OCI-LY3 (cell line): ENCODE results near the gene SLC12A7.
"Not testable (repeated sequence)": the region's sequence is repeated elsewhere in the genome, so short reads cannot be mapped to it uniquely, and the experiment has no call there.

ENCODE experiments used
- H2AFZ ChIP-seq: fragments of 200-600, 300-600 bp; shearing (Covaris generic); 2 replicates; pipeline ENCODE4 v1.6.0; 2014; ENCODE audit warnings: antibody characterized with exemption, low read depth, low read length
- H3K27ac ChIP-seq: fragments of 200-600, 300-600 bp; sonication (generic); 2 replicates; pipeline ENCODE4 v1.5.1; 2014; ENCODE audit warnings: mild to moderate bottlenecking, low read length, moderate library complexity, mixed read lengths
- H3K27me3 ChIP-seq: fragments of 200-600, 300-600 bp; sonication (generic); 2 replicates; pipeline ENCODE4 v1.6.1; 2014; ENCODE audit warnings: low read depth, low read length, mixed read lengths
- H3K36me3 ChIP-seq: fragments of 200-600, 300-600 bp; sonication (generic); replicated peaks from 2 replicates; pipeline ENCODE3; 2014; ENCODE audit warnings: low read depth, low read length, mixed read lengths
- H3K4me1 ChIP-seq: fragments of 300-600, 200-600 bp; sonication (generic); 2 replicates; pipeline ENCODE4 v1.6.1; 2014; ENCODE audit warnings: low read length, mixed read lengths
- H3K4me2 ChIP-seq: fragments of 200-600, 300-600 bp; sonication (generic); 2 replicates; pipeline ENCODE4 v1.6.1; 2014; ENCODE audit warnings: low read length, mixed read lengths
- H3K4me3 ChIP-seq: fragments of 300-600, 200-600 bp; sonication (generic); 2 replicates; pipeline ENCODE4 v1.5.1; 2014; ENCODE audit warnings: antibody characterized with exemption, mild to moderate bottlenecking, low read length, moderate library complexity
- H3K79me2 ChIP-seq: fragments of 300-600, 200-600 bp; shearing (Covaris generic); 2 replicates; pipeline ENCODE4 v1.6.1; 2014; ENCODE audit warnings: mild to moderate bottlenecking, low read length, mixed read lengths
- H3K9ac ChIP-seq: fragments of 300-600, 200-600 bp; shearing (Covaris generic); 2 replicates; pipeline ENCODE4 v1.6.0; 2014; ENCODE audit warnings: mild to moderate bottlenecking, low read length, moderate library complexity
- H3K9me3 ChIP-seq: fragments of 200-600, 300-600 bp; shearing (Covaris generic); 2 replicates; pipeline ENCODE4 v1.6.1; 2014; ENCODE audit warnings: low read length, mixed read lengths; ENCODE audit not compliant: insufficient read depth
- H4K20me1 ChIP-seq: fragments of 200-600, 300-600 bp; sonication (generic); 2 replicates; pipeline ENCODE4 v1.6.1; 2016; ENCODE audit warnings: low read length, mixed read lengths; ENCODE audit not compliant: insufficient read depth
- EZH2phosphoT487 ChIP-seq: fragments of 200-600 bp; shearing (Covaris generic); IDR thresholded peaks from 2 replicates; pipeline ENCODE4 v1.6.1; 2018; ENCODE audit warnings: antibody characterized with exemption, mixed run types, low read depth
- TF ChIP-seq, protein P1 (sequence below): fragments of 200-600, 300-600 bp; sonication (generic); IDR thresholded peaks from 2 replicates; pipeline ENCODE4 v1.5.1; 2014; ENCODE audit warnings: antibody characterized with exemption, low read length, low read depth

The SLC12A7 gene

DNA sequence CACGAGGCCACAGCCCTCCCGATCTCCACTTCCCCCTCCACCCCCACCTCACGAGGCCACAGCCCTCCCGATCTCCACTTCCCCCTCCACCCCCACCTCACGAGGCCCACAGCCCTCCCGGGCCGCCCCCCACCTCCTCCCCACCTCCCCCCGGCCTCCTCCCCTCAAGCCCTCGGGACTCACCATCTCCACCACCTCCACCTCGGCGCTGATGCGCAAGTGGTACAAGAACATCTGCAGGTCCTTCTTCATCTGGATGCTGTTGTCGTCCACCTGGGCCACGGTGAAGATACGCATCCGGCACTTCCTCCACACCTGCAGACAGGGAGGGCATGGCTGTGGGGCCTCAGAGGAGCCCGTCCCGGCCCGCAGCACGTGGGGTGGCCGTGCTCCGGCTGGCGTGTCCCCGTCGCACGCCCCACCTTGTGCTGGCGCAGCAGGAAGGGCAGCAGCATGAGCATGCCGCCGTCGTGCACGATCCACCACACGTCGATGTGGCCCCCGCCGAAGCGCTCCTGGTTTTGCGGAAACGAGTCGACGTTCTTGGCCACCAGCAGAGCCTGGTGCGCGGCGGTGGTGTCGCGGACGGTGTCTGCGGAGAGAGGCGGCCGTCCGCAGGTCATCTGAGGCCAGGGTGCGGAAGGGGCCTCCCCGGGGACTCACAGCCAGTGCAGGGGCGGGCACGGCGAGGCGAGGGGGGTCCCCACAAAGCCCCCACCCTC lies 48.0 kb downstream of the SLC12A7 start:
- Histone ChIP-seq H3K36me3 (no peaks in the 10 kb centered on the region), H2AFZ (no peak overlapping the region), H3K4me3 (no peak overlapping the region), H3K27ac (no peak overlapping the region), H3K9me3 (no peaks in the 10 kb centered on the region), H3K4me2 (no peak overlapping the region), H3K79me2 (no peaks in the 10 kb centered on the region), H4K20me1 (no peaks in the 10 kb centered on the region), H3K4me1 (no peaks in the 10 kb centered on the region), H3K27me3 (no peaks in the 10 kb centered on the region), H3K9ac (no peak overlapping the region)
- no peak for TF ChIP-seq EZH2phosphoT487
- TF ChIP-seq, protein P1, sequence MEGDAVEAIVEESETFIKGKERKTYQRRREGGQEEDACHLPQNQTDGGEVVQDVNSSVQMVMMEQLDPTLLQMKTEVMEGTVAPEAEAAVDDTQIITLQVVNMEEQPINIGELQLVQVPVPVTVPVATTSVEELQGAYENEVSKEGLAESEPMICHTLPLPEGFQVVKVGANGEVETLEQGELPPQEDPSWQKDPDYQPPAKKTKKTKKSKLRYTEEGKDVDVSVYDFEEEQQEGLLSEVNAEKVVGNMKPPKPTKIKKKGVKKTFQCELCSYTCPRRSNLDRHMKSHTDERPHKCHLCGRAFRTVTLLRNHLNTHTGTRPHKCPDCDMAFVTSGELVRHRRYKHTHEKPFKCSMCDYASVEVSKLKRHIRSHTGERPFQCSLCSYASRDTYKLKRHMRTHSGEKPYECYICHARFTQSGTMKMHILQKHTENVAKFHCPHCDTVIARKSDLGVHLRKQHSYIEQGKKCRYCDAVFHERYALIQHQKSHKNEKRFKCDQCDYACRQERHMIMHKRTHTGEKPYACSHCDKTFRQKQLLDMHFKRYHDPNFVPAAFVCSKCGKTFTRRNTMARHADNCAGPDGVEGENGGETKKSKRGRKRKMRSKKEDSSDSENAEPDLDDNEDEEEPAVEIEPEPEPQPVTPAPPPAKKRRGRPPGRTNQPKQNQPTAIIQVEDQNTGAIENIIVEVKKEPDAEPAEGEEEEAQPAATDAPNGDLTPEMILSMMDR, result no peak

DNA sequence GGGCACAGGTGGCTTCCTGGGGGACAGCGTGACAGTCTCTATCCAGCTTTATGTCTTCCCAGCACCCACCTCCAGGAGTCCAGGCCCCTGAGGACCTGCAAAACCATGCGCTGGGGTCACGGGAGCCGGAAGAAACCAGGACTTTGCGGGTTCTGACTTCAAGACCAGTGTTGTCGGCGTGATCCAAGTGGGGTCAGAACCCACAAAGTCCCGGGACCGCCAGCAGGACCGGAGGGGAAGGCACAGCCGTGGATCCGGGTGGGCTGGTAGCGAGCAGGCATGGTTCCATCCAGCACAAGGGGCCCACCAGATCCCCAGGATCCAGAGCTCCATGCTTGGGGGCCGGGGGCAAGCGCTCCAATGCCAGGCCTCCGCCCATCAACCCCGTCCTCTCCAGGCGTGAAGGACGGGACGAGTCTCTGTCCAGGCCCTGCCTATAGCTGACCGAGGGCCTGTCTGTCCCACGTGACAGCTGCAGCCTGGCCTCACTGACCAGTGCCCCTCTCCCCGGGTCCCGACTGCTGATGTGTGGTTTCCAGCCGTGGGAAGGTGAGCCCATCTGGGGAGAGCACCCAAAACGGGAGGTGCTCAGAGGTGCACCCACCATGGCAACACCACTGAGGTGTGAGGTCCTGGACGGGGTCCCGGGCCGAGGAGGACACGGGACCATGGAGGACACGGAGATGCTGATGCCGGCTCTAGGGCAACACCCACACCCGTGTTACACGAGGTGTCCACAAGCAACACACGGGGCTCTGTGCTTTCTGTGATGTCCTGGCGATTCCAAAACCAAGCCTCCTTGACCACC lies 48.9 kb downstream of the SLC12A7 start:
- no peaks in the 10 kb centered on the region for H4K20me1 ChIP-seq
- H3K4me1 ChIP-seq, result no peaks in the 10 kb centered on the region
- H3K9ac ChIP-seq, result no peak overlapping the region
- no peak for TF ChIP-seq EZH2phosphoT487
- TF ChIP-seq, protein P1, result no peak
- H3K79me2 ChIP-seq, result no peaks in the 10 kb centered on the region
- no peaks in the 10 kb centered on the region for H3K9me3 ChIP-seq
- no peaks in the 10 kb centered on the region for H3K27me3 ChIP-seq
- no peak overlapping the region for H3K4me3 ChIP-seq
- H3K4me2 ChIP-seq, result no peak overlapping the region
- H2AFZ ChIP-seq, result no peak overlapping the region
- no peaks in the 10 kb centered on the region for H3K36me3 ChIP-seq
- H3K27ac ChIP-seq, result no peak overlapping the region

DNA sequence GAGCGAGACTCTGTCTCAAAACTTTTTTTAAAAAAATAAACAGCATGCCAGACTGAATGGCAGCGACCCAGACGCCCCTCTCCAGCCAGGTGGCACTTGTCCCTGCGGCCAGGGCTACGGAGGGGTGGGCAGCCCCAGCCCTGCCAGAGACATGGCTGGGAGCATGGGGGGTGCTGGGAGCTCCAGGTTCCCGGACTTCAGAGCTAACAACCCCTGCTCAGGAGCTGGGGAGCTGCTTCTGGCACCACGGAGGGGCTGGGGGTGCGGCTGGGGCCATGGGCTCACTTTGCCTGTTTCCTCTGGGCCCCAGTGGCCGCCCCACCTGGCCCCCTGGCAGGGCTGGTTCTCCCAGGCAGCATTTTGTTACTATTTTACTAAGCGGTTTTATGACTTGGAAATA lies 49.9 kb downstream of the SLC12A7 start:
- H3K79me2 ChIP-seq, result no peaks in the 10 kb centered on the region
- no peaks in the 10 kb centered on the region for H3K4me1 ChIP-seq
- H3K27me3 ChIP-seq, result no peaks in the 10 kb centered on the region
- no peak overlapping the region for H3K4me3 ChIP-seq
- H3K9ac ChIP-seq, result no peak overlapping the region
- no peak overlapping the region for H3K4me2 ChIP-seq
- no peak overlapping the region for H2AFZ ChIP-seq
- no peaks in the 10 kb centered on the region for H3K9me3 ChIP-seq
- no peaks in the 10 kb centered on the region for H3K36me3 ChIP-seq
- H3K27ac ChIP-seq, result no peak overlapping the region
- no peak for TF ChIP-seq EZH2phosphoT487
- TF ChIP-seq, protein P1, result no peak
- H4K20me1 ChIP-seq, result no peaks in the 10 kb centered on the region

DNA sequence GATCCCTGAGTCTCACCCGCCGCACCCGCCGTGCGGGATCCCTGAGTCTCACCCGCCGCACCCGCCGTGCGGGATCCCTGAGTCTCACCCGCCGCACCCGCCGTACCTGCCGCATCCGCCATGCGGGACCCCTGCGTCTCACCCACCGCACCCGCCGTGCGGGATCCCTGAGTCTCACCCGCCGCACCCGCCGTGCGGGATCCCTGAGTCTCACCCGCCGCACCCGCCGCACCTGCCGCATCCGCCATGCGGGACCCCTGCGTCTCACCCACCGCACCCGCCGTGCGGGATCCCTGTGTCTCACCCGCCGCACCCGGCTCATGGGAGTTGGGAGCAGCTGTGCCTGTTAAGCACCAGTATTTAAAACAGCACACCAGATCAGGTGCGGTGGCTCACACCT lies 50.6 kb downstream of the SLC12A7 start:
- H4K20me1 ChIP-seq, H3K4me3 ChIP-seq, H3K36me3 ChIP-seq, H3K4me1 ChIP-seq, H3K9me3 ChIP-seq, H3K79me2 ChIP-seq, H3K27ac ChIP-seq, H3K27me3 ChIP-seq, H3K9ac ChIP-seq, H3K4me2 ChIP-seq, H2AFZ ChIP-seq: not testable (repeated sequence)
